GM21737 (cell line): ENCODE results near the gene KLHL36.
"Not testable (repeated sequence)": the region's sequence is repeated elsewhere in the genome, so short reads cannot be mapped to it uniquely, and the experiment has no call there.

Experiments used
- ATAC-seq: cut with Tn5 transposase; IDR thresholded peaks from one replicate; pipeline ENCODE4 v1.9.1; 2021; ENCODE audit warnings: mild to moderate bottlenecking, moderate library complexity; ENCODE audit not compliant: unreplicated experiment

Gene KLHL36

DNA sequence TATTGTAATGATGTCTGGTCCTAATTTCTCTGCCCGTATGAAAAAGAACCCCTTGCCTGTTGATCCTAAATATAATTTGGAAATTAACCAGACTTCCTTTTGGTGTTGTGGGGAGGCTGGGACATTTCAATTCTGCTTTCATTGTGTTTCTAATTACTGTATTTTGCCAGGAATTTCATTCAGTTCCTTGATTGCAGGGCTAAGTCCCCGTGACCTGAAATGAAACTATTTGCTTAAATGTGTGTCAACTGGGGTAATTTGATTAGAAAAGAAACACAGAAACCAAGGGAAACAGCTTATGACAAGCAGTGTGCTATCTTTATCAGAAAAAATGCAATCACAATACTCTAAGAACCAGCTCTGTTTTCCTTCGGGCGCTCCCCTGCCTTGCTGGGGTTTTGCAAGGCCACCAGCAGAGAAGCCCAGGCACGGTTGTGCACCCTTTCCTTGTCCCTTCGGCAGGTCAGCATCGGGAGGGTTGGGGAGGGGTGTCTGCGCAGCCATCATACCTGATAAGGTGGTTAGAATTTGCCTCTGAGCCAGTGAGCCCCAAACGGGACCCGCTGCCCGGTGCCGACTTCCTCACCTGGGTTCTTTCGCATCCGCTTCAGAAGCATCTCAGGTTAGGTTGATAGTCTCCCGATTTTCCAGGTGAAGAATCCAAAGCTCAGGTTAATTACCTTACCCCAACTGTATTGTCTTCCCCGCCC lies 19.4 kb downstream of the KLHL36 start:
- ATAC-seq, result no peak

DNA sequence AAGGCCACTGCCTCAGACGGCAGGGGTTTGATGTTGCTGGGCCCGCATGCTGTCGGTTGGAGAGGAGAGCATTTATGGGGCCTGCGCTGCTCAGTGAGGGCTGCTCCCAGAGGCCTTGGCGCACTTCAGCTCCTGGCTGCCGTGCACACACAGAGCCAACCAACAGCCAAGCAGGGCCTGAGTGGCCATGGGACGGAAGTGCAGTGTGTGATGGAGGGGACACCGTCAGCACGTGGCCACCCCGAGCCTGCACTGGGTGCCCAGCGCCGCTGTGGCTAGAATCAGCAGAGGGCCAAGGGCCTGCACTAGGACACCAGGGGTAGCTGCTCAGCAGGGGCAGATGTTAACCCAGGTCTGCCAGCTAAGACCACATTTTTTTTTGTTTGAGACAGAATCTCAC lies 21.8 kb downstream of the KLHL36 start:
- ATAC-seq, result no peak

DNA sequence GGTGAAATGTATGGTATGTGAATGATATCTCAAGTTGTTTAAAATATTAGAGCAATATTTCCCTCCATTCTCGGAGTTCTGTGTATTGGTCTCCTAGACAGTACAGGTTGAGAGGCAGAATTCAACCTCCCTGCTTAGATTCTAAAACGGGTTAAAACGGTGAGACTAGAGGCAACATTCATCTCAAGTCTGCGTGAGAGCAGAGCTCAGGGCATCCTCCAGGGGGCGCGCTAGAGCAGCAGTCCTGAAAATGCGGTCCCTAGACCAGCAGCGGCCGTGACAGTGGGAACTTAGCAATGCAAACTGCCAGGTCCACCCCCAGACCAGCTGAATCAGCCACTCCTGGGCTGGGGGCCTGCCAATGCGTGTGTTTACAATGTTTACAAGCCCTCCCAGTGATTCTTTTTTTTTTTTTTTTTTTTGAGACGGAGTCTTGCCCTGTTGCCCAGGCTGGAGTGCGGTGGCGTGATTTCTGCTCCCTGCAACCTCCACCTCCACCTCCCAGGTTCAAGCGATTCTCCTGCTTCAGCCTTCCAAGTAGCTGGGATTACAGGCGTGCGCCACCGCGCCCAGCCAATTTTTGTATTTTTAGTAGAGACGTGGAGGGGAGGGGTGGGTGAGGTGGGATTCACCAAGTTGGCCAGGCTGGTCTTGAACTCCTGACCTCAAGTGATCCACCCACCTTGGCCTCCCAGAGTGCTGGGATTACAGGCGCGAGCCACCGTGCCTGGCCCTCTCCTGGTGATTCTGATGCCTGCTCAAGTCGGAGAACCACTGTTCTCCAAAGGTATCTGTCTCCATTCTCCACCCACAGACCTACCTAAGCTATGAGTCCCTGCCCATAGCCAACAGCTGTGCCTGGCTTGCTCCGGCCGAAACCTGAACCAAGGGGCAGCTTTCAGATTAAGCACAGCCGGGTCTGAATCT lies 24.2 kb downstream of the KLHL36 start:
- no peak for ATAC-seq

DNA sequence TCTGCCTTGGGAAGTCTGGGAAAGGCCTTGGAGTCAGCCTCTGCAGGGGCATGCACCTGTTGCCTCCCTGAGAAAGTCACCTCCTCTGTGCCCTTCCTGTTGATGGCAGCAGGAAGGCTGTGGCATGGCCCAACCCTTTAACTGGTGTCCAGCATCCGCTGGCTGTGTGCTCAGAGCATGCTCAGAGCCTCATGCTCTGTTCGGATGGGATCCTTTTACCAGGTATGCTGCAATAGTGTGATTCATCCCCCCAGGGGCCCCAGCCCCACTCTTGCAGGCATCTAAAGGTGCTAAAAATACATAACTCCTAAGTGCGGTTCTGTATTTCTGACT lies 24.9 kb downstream of the KLHL36 start:
- no peak for ATAC-seq

DNA sequence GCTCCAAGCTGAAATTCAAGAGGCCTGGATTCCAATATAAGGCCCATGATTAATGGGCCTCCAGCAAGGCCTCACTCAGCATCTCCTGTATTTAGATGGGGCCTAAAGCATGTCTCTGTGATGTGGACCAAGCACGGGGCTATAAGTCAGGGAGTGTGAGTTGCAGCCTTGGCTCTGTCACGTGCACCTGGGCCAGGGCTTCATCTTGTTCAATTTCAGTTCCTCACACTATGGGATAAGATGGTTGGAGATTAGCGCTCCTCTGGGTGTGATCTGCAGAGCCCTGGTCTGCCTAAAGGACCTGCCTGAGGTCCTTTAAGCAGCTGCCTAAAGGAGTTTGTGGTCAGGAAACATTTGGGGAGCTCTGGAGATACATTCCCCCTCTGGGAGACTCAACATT lies 25.2 kb downstream of the KLHL36 start:
- ATAC-seq, result no peak

DNA sequence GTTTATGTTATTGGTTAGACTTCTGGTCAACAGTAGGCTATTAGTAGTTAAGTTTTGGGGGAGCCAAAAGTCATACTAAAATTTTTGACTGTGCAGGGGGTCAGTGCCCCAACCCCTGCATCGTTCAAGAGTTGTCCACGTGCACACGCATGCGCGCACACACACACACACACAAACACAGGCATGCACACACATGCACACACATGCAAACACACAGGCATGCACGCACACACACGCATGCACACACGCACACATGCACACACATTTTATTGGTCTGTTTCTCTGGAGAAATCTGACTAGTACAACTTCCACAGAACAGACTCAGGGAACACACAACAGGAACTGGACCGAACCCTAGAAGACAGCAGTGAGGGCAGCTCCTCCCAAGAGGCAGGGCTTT lies 27.1 kb downstream of the KLHL36 start:
- no peak for ATAC-seq

DNA sequence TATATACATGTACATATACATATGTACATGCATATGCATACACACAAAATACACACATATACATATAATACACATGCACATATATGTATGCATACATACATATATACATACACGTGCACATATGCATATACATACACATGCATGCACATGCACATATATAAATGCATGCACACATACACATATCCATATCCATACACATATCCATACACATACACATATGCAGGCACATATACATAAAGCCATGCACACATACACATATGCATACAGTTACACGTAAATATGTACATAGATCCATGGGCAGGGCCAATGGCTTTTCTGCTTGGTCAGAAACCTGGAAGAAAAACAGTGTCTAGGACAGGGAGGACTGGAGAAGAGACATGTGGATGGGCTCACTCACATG lies 27.6 kb downstream of the KLHL36 start:
- ATAC-seq, result no peak

DNA sequence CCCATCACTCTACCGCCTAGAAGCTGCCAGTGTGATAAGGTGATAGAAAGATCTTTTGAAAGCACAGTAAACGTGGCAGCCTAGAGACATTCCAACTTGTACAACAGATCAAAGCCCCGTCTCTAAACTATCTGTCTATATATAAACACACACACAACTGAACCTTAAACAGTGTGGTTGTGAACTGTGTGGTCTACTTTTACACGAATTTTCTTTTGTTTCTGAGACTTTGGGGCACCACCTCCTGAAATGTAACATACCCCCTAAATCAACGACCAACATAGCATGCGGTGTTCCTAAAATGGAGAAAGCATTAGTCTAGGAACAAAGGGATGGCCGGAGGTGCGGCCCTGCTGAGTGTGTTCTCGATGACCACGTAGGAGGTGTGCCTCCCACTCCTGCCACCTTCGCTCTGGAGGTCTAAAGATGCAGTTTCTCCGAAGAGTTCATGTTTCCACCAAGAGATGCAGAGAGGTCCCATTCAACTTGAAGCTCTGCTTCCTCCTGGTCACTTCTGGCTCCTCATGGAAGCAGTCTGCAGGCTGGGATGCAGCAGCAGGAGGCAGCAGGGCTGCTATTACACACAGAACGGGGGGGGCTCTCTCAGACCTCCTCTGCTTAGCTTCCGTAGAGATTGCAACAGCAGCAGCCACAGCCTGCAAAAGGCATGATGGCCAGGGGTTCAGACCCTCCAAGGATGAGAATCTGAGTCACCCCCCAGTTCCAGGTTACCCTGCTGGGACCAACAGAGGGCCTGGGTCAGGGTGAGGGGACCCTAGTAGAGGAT lies 28.9 kb downstream of the KLHL36 start:
- ATAC-seq, result no peak

DNA sequence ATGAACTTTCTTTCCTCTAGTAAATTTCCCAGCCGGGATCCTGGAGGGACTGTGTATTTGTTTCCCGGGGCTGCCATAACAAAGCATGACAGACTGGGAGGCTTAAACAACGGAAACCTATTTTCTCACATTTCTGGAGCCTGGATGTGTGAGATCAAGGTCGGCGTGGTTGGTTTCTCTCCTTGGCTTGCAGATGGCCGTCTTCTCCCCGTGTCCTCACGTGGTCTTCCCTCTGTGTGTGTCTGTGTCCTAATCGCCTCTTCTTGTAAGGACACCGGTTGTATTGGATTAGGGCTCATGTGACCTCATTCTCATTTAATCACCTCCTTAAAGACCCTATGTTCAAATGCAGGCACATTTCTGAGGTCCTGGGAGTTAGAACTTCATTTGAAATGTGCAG lies 29.5 kb downstream of the KLHL36 start:
- no peak for ATAC-seq

DNA sequence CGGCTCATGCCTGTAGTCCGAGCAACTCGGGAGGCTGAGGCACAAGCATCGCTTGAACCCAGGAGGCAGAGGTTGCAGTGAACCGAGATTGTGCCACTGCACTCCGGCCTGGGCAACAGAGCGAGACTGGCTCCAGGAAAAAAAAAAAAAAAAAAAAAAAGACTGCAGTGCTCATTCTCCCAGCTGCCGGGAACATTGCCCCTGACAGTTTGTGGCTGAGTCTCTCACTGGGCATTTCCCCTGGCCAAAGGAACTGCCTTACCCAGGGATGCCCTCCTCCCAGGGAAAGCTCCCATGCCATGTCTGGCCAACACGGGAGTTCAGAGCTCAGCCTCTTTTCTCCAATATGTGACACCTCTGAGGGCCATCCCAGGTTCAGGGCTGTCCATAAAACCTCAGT lies 30.2 kb downstream of the KLHL36 start:
- ATAC-seq, result no peak

DNA sequence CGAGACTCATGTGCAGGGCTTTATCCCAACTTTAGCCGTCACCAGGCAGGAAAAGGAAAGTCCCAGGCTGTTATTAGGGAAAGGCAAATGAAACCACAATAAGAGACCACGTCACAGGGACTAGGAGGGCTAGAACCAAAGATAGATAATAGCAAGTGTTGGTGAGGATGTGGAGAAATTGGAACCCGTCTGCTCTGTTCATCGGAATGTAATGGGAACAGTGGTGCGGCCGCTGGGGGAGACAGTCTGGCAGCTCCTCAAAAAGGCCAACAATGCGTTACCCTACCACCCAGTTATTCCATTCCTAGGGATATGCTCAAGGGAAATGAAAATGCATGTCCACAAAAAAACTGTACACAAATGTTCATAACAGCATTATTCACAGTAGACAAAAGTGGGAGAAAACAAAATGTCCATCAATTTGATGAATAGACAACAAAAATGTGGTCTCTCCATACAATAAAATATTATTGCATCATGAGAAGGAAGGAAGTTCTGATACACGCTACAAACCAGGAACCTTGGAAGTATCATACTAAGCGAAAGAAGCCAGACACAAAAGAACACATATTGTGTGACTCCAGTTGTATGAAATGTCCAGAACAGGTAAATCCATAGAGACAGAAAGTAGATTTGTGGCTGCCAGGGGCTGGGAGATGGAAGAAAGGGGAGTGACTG lies 32.0 kb downstream of the KLHL36 start:
- ATAC-seq, result no peak

DNA sequence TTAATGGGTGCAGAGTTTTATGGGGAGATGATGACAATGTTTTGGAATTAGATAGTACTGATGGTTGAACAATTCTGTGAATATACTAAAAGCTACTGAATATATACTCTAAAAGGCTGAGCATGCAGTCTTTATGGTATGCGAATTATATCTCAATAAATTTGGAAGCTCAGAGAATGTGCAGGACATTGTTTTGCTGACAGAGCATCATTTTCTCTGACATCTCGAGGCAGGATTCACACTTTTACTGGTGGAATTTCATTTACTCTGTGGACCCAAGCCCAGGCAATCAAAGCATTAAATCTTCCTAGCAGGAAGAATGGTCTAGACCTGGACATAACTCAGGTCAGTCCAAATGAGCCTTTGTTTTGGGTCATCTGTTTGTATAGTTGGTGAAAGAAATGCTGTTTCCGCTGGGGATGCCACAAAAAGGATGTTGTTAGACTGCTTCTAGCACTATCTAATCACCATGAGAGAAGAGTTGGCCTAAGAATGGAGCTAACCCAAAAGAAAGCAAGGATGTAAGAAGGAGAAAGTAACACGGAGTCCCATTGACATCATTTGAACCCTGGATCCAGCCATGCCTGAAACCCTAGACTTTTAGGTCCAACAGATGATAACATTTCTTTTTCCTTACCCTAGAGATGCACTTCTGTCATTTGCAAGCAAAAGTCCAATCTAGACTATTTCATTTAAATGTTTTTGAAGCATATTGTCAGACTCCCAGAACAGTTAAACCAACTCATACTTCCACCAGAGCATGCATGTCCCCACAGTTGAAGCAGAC lies 32.7 kb downstream of the KLHL36 start:
- ATAC-seq, result no peak

DNA sequence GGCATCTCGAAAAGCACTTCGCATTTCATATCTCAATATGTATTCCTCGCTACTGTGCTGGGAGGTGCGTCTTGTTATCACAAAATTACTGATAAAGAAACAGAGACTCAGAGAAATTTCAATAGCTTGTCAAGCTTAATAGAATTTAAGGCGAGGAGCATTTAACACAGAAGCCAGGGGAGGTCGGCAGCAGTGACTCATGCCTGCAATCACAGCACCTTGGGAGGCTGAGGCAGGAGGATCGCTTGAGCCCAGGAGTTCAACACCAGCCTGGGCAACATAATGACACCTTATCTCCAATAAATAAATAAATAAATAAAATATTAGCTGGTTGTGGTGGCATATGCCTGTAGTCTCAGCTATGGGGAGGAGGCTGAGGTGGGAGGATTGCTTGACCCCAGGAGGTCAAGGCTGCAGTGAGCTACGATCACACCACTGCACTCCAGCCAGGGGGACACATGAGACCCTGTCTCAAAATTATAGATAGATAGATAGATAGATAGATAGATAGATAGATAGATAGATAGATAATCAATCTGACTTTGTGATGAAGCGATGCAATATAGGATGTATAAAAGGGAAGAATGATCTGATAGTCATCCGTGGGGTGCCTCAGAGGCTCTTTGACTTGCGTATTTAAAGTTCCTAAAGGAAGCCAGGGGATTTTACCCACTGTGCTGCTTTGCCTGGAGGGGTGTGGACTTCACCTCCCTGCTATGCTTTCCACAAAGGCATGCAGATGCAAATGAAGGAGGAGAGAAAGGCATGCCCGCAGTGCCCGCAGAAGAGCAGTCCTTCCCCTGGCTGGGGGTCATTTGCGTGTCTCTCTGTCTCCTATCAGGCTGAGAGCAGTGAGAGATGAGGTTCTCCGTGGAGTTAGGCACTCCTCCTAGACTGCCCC lies 35.6 kb downstream of the KLHL36 start:
- ATAC-seq, result no peak

DNA sequence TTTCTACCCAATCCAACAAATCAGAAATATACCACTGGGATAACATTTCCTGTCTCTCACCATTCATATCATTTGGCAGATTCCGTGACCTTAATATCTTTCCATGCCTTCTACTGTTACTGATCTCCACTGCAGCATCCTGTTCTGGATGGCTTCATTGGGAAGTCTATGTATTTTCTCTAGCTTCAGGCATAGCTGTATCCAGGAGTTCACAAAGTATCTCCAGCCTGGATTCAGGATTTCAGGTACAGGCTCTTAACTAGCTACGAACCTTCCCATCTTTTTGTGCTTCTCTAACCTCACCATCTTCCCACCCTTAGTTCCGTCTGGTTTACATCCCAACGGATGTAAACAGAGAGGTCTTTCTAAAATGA lies 36.3 kb downstream of the KLHL36 start:
- ATAC-seq, result no peak

DNA sequence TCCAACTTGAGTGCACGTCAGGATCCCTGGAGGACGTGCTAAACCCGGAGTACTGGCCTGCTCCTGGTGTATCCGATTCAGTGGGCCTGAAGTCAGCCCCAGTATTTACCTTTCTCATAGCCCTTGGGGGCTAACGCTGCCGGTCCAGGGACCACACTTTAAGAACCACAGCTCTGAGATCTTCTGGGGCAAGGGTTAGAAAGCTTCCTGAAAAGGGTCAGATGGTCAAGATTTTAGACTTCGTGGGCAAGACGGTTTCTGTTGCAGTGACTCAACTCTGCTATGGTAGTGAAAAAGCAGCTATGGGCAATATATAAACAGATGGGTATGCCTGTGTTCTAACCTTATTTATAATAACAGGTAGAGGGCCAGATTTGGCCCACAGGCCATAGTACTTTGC lies 36.9 kb downstream of the KLHL36 start:
- ATAC-seq, result no peak

DNA sequence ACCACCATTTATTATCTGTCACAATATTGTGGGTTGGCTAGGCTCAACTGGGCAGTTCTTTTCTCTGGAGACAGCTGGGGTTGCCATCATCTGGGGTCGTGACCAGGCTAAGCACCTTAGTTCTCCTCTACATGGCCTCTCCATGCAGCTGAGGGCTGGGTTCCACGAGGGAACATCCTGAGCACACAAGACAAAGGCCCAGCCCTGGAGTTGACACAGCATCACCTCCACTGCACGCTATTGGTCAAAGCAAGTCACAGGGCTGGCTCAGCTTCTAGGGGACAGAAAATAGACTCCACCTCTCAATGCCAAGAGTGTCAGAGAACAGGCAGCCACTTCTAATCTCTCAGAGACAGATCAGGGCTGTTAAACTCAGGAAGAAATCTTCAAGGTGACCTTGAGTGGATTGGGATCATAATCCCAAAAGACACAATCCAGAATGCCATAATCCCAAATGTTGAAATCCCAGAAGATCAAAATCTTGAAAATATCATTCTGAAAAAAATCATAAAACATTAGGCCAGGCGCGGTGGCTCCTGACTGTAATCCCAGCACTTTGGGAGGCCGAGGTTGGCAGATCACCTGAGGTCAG lies 38.5 kb downstream of the KLHL36 start:
- no peak for ATAC-seq

DNA sequence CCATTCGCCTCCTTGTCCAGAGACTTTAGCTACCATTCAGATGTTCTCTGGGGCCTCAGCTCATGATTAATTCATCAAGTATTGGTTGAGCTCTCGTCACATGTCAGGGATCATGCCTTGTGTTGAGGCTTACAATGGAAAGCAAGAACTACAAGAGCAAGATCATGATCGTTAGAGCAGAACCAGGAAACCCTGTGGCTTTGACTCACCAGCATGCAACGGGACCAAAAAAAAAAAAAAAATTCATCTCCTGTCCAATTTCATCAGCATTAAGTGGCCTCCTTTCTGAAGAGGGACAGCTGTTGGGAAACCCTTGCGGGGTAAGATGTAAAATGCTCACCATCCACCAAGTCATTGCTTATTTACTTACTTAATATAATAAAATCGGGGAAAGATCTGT lies 39.4 kb downstream of the KLHL36 start:
- peak; percentile 68 for ATAC-seq

DNA sequence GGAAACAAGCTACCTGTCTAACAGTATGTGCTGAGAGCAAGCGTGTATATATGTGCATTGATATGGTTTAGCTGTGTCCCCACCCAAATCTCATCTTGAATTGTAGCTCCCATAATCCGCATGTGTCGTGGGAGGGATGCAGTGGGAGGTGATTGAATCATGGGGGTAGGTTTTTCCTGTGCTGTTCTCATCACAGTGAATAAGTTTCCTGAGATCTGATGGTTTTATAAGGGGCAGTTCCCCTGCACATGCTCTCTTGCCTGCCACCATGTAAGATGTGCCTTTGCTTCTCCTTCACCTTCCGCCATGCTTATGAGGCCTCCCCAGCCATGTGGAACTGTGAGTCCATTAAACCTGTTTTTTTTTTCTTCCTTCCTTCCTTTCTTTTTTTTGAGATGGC lies 39.9 kb downstream of the KLHL36 start:
- ATAC-seq, result not testable (repeated sequence)

DNA sequence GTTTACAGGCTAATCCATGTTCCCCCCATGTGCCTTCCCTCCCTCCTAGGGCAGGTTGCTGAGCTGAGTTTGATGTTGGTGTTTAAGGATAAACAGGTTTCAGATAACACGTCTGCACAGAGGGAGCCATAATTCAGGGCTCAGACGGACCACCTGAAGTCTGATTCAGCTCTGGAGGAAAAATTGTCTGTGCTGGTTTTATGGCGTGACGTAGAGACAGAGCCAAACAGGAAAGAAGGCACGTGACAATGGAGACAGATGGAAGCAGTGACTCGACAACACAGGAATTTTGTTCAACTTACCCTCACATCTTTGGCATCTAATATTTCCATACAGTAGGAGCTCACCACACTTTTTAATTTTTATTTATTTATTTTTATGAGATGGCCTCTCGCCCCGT lies 40.8 kb downstream of the KLHL36 start:
- no peak for ATAC-seq
